Natural killer cell (primary cell): ENCODE data around the gene IMPDH2. TPM values are rescaled to one million over a fixed set of nuclear protein-coding genes. Genes with fewer than 3 reads are reported as not detected.

ENCODE experiments used
- ATAC-seq, 3 donors: fragments of 150-1000 bp in 2 of 3; fragments of 200-7000 bp in 1 of 3; cut with Tn5 transposase; 1 replicate in 1 of 3; 2 replicates in 2 of 3; pipeline ENCODE4 v1.10.0; 2021; ENCODE audit warnings: mild to moderate bottlenecking in 2 of 3, moderate library complexity in 2 of 3
- DNase-seq, 2 donors: peaks; one replicate each; pipeline versions ENCODE4 v3.0.0 to v3.0.0-alpha.2; 2013 to 2021; ENCODE audit warnings: mixed read lengths in 1 of 2
- H3K27ac ChIP-seq: one replicate; pipeline ENCODE4 v1.5.1; 2013; ENCODE audit warnings: mild to moderate bottlenecking, low read length
- H3K27me3 ChIP-seq: one replicate; pipeline ENCODE4 v1.6.1; 2013; ENCODE audit warnings: low read length; ENCODE audit not compliant: control insufficient read depth, insufficient read depth
- H3K36me3 ChIP-seq: one replicate; pipeline ENCODE4 v1.6.1; 2013; ENCODE audit warnings: low read length; ENCODE audit not compliant: control insufficient read depth, insufficient read depth
- H3K4me1 ChIP-seq: one replicate; pipeline ENCODE4 v1.6.1; 2013; ENCODE audit warnings: low read length; ENCODE audit not compliant: control insufficient read depth, insufficient read depth
- H3K4me3 ChIP-seq: one replicate; pipeline ENCODE4 v1.5.1; 2013; ENCODE audit warnings: low read length
- H3K9me3 ChIP-seq: one replicate; pipeline ENCODE4 v1.6.1; 2013; ENCODE audit warnings: low read length; ENCODE audit not compliant: control insufficient read depth, insufficient read depth
- H3K27ac Mint-ChIP-seq, 2 donors: one replicate each; pipeline ENCODE4 v1.8.0; 2022; ENCODE audit warnings: mild to moderate bottlenecking in 2 of 2, mixed read lengths in 2 of 2, moderate library complexity in 1 of 2
- H3K27me3 Mint-ChIP-seq, 2 donors: one replicate each; pipeline ENCODE4 v1.8.0; 2022; ENCODE audit warnings: low read depth in 2 of 2, mixed read lengths in 2 of 2
- H3K36me3 Mint-ChIP-seq: one replicate; pipeline ENCODE4 v1.8.0; 2022; ENCODE audit warnings: mixed read lengths
- H3K4me1 Mint-ChIP-seq, 2 donors: one replicate each; pipeline ENCODE4 v1.8.0; 2022; ENCODE audit warnings: mixed read lengths in 2 of 2
- H3K4me3 Mint-ChIP-seq: one replicate; pipeline ENCODE4 v1.8.0; 2022; ENCODE audit warnings: mild to moderate bottlenecking, moderate library complexity, mixed read lengths
- H3K9me3 Mint-ChIP-seq, 2 donors: one replicate each; pipeline ENCODE4 v1.8.0; 2022; ENCODE audit warnings: mixed read lengths in 2 of 2
- whole genome bisulfite sequencing: methylation state at CpG from one replicate; pipeline ENCODE4 v1.1.7; 2013; ENCODE audit warnings: missing lambda C conversion rate; ENCODE audit not compliant: insufficient coverage; 5-methylcytosine and 5-hydroxymethylcytosine counted together
- intact Hi-C: fragments of 100-400 bp; cut with micrococcal nuclease; formaldehyde crosslinking; loops from one replicate; pipeline ENCODE4 v1.14.2; 2022
- total RNA-seq, 4 donors: library from RNA; stranded (reverse); fragments of 120-200 nt in 1 of 4; gene quantifications; one replicate each; pipeline versions ENCODE4 v1.2.3 to v1.2.4, GENCODE V29; 2013 to 2022
- TF ChIP-seq, protein P1 (sequence below): fragments of 200-600 bp; IDR thresholded peaks from one replicate; pipeline ENCODE4 v1.8.0; 2022; ENCODE audit warnings: antibody characterized with exemption

The IMPDH2 gene
- total RNA-seq, 3 donors from 2014 or later (not counting 1 experiment from before 2014, with no cell fraction given) = 45.6 to 85.7 (median 50.0) TPM

DNA sequence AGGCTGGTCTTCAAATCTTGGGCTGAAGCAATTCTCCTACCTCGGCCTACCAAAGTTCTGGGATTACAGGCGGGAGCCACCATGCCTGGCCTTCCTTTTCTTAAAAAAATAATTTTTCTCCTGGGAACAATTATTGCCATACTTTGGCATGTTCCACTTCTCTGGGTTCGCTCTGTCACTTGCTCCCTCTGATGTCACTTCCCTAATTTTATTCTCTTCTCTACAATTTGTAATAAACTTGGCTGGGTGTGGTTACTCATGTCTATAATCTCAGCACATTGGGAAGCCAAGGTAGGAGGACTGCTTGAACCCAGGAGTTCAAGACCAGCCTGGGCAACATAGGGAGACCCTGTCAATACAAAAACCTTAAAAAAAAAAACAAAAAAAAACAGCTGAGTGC is 6.1 kb upstream of the IMPDH2 start:
- Histone ChIP-seq H3K4me3 (no peak overlapping the region), H3K9me3 (no peaks in the 10 kb centered on the region), H3K27me3 (no peaks in the 10 kb centered on the region), H3K27ac (no peak overlapping the region), H3K4me1 (no peaks in the 10 kb centered on the region), H3K36me3 (peaks cover 58% of the 10 kb centered on the region)
- intact Hi-C loops = no loop called here
- peak overlapping the region in 1 of 2 donors; percentile 41 for H3K27ac Mint-ChIP-seq
- no peaks in the 10 kb centered on the region for H3K9me3 Mint-ChIP-seq
- no peaks in the 10 kb centered on the region for H3K4me1 Mint-ChIP-seq
- TF ChIP-seq, protein P1, sequence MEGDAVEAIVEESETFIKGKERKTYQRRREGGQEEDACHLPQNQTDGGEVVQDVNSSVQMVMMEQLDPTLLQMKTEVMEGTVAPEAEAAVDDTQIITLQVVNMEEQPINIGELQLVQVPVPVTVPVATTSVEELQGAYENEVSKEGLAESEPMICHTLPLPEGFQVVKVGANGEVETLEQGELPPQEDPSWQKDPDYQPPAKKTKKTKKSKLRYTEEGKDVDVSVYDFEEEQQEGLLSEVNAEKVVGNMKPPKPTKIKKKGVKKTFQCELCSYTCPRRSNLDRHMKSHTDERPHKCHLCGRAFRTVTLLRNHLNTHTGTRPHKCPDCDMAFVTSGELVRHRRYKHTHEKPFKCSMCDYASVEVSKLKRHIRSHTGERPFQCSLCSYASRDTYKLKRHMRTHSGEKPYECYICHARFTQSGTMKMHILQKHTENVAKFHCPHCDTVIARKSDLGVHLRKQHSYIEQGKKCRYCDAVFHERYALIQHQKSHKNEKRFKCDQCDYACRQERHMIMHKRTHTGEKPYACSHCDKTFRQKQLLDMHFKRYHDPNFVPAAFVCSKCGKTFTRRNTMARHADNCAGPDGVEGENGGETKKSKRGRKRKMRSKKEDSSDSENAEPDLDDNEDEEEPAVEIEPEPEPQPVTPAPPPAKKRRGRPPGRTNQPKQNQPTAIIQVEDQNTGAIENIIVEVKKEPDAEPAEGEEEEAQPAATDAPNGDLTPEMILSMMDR = no peak
- H3K4me3 Mint-ChIP-seq = no peak overlapping the region
- 93% methylated on average over 3 of the region's 3 CpGs for WGBS
- peaks cover 13% of the 10 kb centered on the region for H3K36me3 Mint-ChIP-seq
- ATAC-seq (no peak), DNase-seq (no peak)
- H3K27me3 Mint-ChIP-seq = no peaks in the 10 kb centered on the region

DNA sequence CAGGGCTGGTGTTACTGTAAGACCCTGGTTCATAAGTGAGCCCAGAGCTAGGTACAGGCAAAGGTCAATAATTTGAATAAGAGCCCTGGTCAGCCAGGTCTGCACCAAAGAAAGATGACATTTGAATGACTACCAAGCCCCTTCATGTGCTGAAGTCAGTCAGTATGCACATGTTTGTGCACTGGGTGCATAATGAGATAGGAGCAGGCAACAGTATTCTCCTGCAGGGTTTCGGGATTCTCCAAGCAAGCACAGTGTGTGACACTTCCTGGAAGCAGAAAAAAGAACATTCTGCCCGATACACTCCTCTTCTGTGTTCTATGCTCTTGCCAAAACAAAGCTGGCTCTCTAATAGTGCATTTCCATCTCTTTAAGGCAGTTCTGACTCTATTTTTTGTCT is 5.5 kb upstream of the IMPDH2 start:
- H3K4me3 ChIP-seq = no peak overlapping the region
- intact Hi-C loops = no loop called here
- H3K27ac ChIP-seq = no peak overlapping the region
- Mint-ChIP-seq H3K4me3 (no peak overlapping the region), H3K36me3 (peaks cover 13% of the 10 kb centered on the region), H3K27me3 (no peaks in the 10 kb centered on the region), H3K27ac (peak overlapping the region in 1 of 2 donors; percentile 41), H3K4me1 (peaks cover 1 to 3% of the 10 kb centered on the region in 2 donors), H3K9me3 (no peaks in the 10 kb centered on the region)
- no peaks in the 10 kb centered on the region for H3K4me1 ChIP-seq
- no peak for DNase-seq
- H3K27me3 ChIP-seq = no peaks in the 10 kb centered on the region
- H3K36me3 ChIP-seq = peaks cover 59% of the 10 kb centered on the region
- ATAC-seq = no peak
- 96% methylated on average over 2 of the region's 2 CpGs for WGBS
- TF ChIP-seq, protein P1 = no peak
- H3K9me3 ChIP-seq = no peaks in the 10 kb centered on the region

DNA sequence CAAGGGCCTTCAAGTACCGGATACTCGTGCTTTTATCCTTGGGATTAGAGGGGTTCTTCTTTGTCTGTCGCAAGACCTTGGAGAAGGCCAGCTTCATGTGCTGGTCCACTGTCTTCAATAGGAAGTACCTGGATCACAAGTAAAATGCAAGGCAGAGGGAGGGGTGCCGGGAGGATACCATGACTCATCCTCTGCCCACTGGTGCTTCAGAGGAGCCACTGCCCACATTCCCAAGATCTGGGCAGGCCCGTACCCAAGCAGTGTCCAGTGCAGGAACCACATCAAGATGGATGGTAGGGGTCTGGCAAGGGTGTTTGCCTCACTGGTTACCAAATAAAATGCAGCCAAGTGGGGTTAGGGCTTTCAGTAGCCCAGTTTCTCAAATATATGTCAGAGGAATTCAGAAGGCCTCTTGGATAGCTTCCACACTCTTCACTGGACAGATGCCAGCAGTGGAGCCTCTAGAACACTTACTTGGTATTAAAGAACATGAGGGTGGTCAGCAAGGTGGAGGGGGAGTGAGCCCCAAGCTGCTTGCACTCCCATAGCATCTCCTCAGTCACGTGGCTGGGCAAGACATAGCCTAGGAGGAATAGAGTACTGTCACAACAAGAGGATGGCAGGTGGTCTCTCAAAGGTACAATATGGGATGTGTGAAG is 3.6 kb upstream of the IMPDH2 start:
- ATAC-seq (no peak), DNase-seq (no peak)
- intact Hi-C loops = no loop called here
- H3K36me3 Mint-ChIP-seq = peaks cover 13% of the 10 kb centered on the region
- no peak overlapping the region for H3K4me3 Mint-ChIP-seq
- 96% methylated on average over 6 of the region's 6 CpGs for WGBS
- Histone ChIP-seq H3K27ac (no peak overlapping the region), H3K36me3 (peaks cover 52% of the 10 kb centered on the region), H3K9me3 (no peaks in the 10 kb centered on the region), H3K4me1 (peaks cover 14% of the 10 kb centered on the region), H3K4me3 (no peak overlapping the region), H3K27me3 (no peaks in the 10 kb centered on the region)
- TF ChIP-seq, protein P1 = no peak
- H3K9me3 Mint-ChIP-seq = no peaks in the 10 kb centered on the region
- H3K4me1 Mint-ChIP-seq = peaks cover 20 to 21% of the 10 kb centered on the region in 2 donors
- no peaks in the 10 kb centered on the region for H3K27me3 Mint-ChIP-seq
- H3K27ac Mint-ChIP-seq = no peak overlapping the region

GRCh38 chr3:49030321-49030720 is 1.1 kb upstream of the IMPDH2 start:
- H3K36me3 Mint-ChIP-seq = peaks cover 13% of the 10 kb centered on the region
- Histone ChIP-seq H3K27me3 (no peaks in the 10 kb centered on the region), H3K9me3 (no peaks in the 10 kb centered on the region), H3K36me3 (peaks cover 54% of the 10 kb centered on the region), H3K4me3 (no peak overlapping the region), H3K4me1 (peaks cover 14% of the 10 kb centered on the region), H3K27ac (no peak overlapping the region)
- no peak for ATAC-seq
- no peak for DNase-seq
- peaks cover 23 to 33% of the 10 kb centered on the region in 2 donors for H3K4me1 Mint-ChIP-seq
- H3K4me3 Mint-ChIP-seq = no peak overlapping the region
- TF ChIP-seq, protein P1 = no peak
- intact Hi-C loops = no loop called here
- no peaks in the 10 kb centered on the region for H3K9me3 Mint-ChIP-seq
- H3K27me3 Mint-ChIP-seq = no peaks in the 10 kb centered on the region
- H3K27ac Mint-ChIP-seq = peak overlapping the region; percentile 99 to 100
- 97% methylated on average over 6 of the region's 6 CpGs for WGBS
